HepG2 (cell line): ENCODE results near the gene MGST2. TPM values are rescaled to one million over a fixed set of nuclear protein-coding genes. Genes with fewer than 3 reads are reported as not detected.

Experiments
- AKNA ChIP-seq: sonication (generic); formaldehyde crosslinking; IDR thresholded peaks from 2 replicates; pipeline ENCODE4 v1.4.0; 2020; ENCODE audit warnings: missing genetic modification reagents, borderline replicate concordance
- ARNT ChIP-seq: fragments of 450-650 bp; IDR thresholded peaks from 2 replicates; pipeline ENCODE4 v1.6.1; 2017
- ATF1 ChIP-seq: IDR thresholded peaks from 2 replicates; pipeline ENCODE4 v1.6.1; 2016; ENCODE audit warnings: mild to moderate bottlenecking, control low read depth
- ATF5 ChIP-seq: sonication (generic); formaldehyde crosslinking; IDR thresholded peaks from 2 replicates; pipeline ENCODE4 v1.4.0; 2020; ENCODE audit warnings: mild to moderate bottlenecking, low read depth, missing genetic modification reagents
- FLYWCH1 ChIP-seq: sonication (generic); formaldehyde crosslinking; IDR thresholded peaks from 2 replicates; pipeline ENCODE4 v1.8.1; 2023; ENCODE audit warnings: mild to moderate bottlenecking, missing genetic modification reagents
- HMG20A ChIP-seq: IDR thresholded peaks from 2 replicates; pipeline ENCODE4 v1.6.1; 2016; ENCODE audit warnings: borderline replicate concordance
- KDM1A ChIP-seq: IDR thresholded peaks from 2 replicates; pipeline ENCODE4 v1.6.1; 2016; ENCODE audit warnings: missing compliant biosample characterization
- KMT2B ChIP-seq: IDR thresholded peaks from 2 replicates; pipeline ENCODE4 v1.6.1; 2016; ENCODE audit warnings: missing genetic modification reagents, missing compliant biosample characterization
- MAX ChIP-seq: IDR thresholded peaks from 2 replicates; pipeline ENCODE4 v1.6.1; 2012; ENCODE audit warnings: inconsistent platforms
- MED8 ChIP-seq: sonication (generic); formaldehyde crosslinking; IDR thresholded peaks from 2 replicates; pipeline ENCODE4 v1.8.1; 2023; ENCODE audit warnings: mild to moderate bottlenecking, missing genetic modification reagents; ENCODE audit not compliant: insufficient replicate concordance
- MYNN ChIP-seq: sonication (generic); formaldehyde crosslinking; IDR thresholded peaks from 2 replicates; pipeline ENCODE4 v1.4.0; 2020; ENCODE audit warnings: mild to moderate bottlenecking, low read depth, missing genetic modification reagents
- NFKBIZ ChIP-seq: IDR thresholded peaks from 2 replicates; pipeline ENCODE4 v1.6.1; 2018; ENCODE audit warnings: missing genetic modification reagents, missing compliant biosample characterization
- NFYB ChIP-seq: sonication (generic); formaldehyde crosslinking; IDR thresholded peaks from 2 replicates; pipeline ENCODE4 v1.4.0; 2020; ENCODE audit warnings: missing genetic modification reagents
- NR2F2 ChIP-seq: IDR thresholded peaks from 2 replicates; pipeline ENCODE4 v1.6.1; 2012; ENCODE audit warnings: low read depth, inconsistent platforms, borderline replicate concordance
- ZBTB8A ChIP-seq: sonication (generic); formaldehyde crosslinking; IDR thresholded peaks from 2 replicates; pipeline ENCODE4 v1.4.0; 2020; ENCODE audit warnings: mild to moderate bottlenecking, low read depth, missing genetic modification reagents, borderline replicate concordance
- ZNF121 ChIP-seq: sonication (generic); formaldehyde crosslinking; IDR thresholded peaks from 2 replicates; pipeline ENCODE4 v1.5.0; 2020; ENCODE audit warnings: mild to moderate bottlenecking, missing genetic modification reagents
- ZNF274 ChIP-seq: sonication (generic); formaldehyde crosslinking; IDR thresholded peaks from 2 replicates; pipeline ENCODE4 v1.5.1; 2020; ENCODE audit warnings: mild to moderate bottlenecking, missing genetic modification reagents
- ZNF275 ChIP-seq: sonication (generic); formaldehyde crosslinking; IDR thresholded peaks from 2 replicates; pipeline ENCODE4 v1.8.0; 2022; ENCODE audit warnings: missing genetic modification reagents, mild to moderate bottlenecking, inconsistent platforms, borderline replicate concordance
- ZSCAN21 ChIP-seq: sonication (generic); formaldehyde crosslinking; IDR thresholded peaks from 2 replicates; pipeline ENCODE4 v1.8.0; 2022; ENCODE audit warnings: mild to moderate bottlenecking, missing genetic modification reagents, moderate library complexity, borderline replicate concordance
- polyA plus RNA-seq, 8 experiments: library from polyadenylated mRNA; depleted of rRNA in 3 of 8; stranded (reverse) in 7 of 8; unstranded in 1 of 8; fragments of >200 nt; fragmentation: Illumina TruSeq in 4 of 8; extraction: Trizol in 4 of 8; gene quantifications; 2 replicates each; pipeline versions ENCODE4 v1.2.1 to v1.2.3, GENCODE V29; 2011 to 2016; ENCODE audit warnings: low read depth in 4 of 8, missing spikeins in 1 of 8, mixed read lengths in 1 of 8; ENCODE audit not compliant: insufficient read depth in 1 of 8
- total RNA-seq, 5 experiments: library from RNA; depleted of rRNA; stranded (reverse); fragments of >200 nt; fragmentation: Illumina TruSeq; extraction: Trizol; gene quantifications; 2 replicates each; pipeline ENCODE4 v1.2.3, GENCODE V29; 2016; ENCODE audit warnings: low read depth in 1 of 5
- TF ChIP-seq, protein P1 (sequence below): sonication (generic); formaldehyde crosslinking; IDR thresholded peaks from 2 replicates; pipeline ENCODE4 v1.4.0; 2020; ENCODE audit warnings: missing genetic modification reagents
- TF ChIP-seq, protein P2 (sequence below): sonication (generic); formaldehyde crosslinking; IDR thresholded peaks from 2 replicates; pipeline ENCODE4 v1.4.0; 2020; ENCODE audit warnings: missing genetic modification reagents

The MGST2 gene
- total and polyA plus RNA-seq, 2 of the 13 experiments (the other 11 are each of a cell fraction or from before 2014, with no cell fraction given): 205 to 416 TPM

- TF ChIP-seq, protein P1, sequence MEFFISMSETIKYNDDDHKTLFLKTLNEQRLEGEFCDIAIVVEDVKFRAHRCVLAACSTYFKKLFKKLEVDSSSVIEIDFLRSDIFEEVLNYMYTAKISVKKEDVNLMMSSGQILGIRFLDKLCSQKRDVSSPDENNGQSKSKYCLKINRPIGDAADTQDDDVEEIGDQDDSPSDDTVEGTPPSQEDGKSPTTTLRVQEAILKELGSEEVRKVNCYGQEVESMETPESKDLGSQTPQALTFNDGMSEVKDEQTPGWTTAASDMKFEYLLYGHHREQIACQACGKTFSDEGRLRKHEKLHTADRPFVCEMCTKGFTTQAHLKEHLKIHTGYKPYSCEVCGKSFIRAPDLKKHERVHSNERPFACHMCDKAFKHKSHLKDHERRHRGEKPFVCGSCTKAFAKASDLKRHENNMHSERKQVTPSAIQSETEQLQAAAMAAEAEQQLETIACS (CRISPR knock-in tag): no peak
- TF ChIP-seq KMT2B (CRISPR knock-in tag) (no peak), NR2F2 (peak; percentile 81), AKNA (CRISPR knock-in tag) (no peak), ZNF275 (no peak), ARNT (no peak), HMG20A (peak; percentile 85), ZNF274 (CRISPR knock-in tag) (no peak), ZSCAN21 (CRISPR knock-in tag) (no peak), MED8 (CRISPR knock-in tag) (peak; percentile 78), ZBTB8A (CRISPR knock-in tag) (no peak), ATF5 (CRISPR knock-in tag) (no peak), FLYWCH1 (no peak), NFKBIZ (peak; percentile 33; the same call in 1 of the 2 replicates), ATF1 (CRISPR knock-in tag) (no peak), MYNN (CRISPR knock-in tag) (no peak), ZNF121 (CRISPR knock-in tag) (no peak), MAX (peak; percentile 57; the same call in 1 of the 2 replicates), NFYB (CRISPR knock-in tag) (no peak), KDM1A (CRISPR knock-in tag) (peak; percentile 50; the same call in 1 of the 2 replicates)
- TF ChIP-seq, protein P2, sequence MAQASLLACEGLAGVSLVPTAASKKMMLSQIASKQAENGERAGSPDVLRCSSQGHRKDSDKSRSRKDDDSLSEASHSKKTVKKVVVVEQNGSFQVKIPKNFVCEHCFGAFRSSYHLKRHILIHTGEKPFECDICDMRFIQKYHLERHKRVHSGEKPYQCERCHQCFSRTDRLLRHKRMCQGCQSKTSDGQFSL (CRISPR knock-in tag): no peak
These were observed 23.6 kb downstream of the MGST2 start (continued) for GRCh38 chr4:139689093-139689722.
